ENCODE data around the gene KIF26B. TPM values are rescaled to one million over a fixed set of nuclear protein-coding genes. Genes with fewer than 3 reads are reported as not detected.

KIF26B gene
- total and polyA plus RNA-seq, 2 of the 4 experiments (the other 2 are of a cell fraction): 0.53 to 0.54 TPM

- dilution Hi-C loops (cut with HindIII; ENCODE audit: low sequenced_read_pairs, unreplicated experiment): no loop called here
- no peak overlapping the region for H3K27ac ChIP-seq (ENCODE audit: insufficient read depth, low read length)
- H3K23ac ChIP-seq (ENCODE audit: low read depth, low read length): no peak overlapping the region
- H4K5ac ChIP-seq (ENCODE audit: low read depth, low read length): no peak overlapping the region
- ChIA-PET POLR2A (ENCODE audit: unreplicated experiment) (no interaction called here), CTCF (interaction anchor here (0.6 kb wide), 1 partner anchor 140 kb away, joined by 4 read pairs; no protein-coding TSS in a partner anchor)
- no peak overlapping the region for H3K14ac ChIP-seq (replicated peaks; ENCODE audit: low read depth, low read length)
- in situ Hi-C loops (cut with MboI; ENCODE audit: low sequenced_read_pairs): no loop called here
- no peaks in the 10 kb centered on the region for H3K79me1 ChIP-seq (ENCODE audit: low read depth in 1 of 2, low read length in 2 of 2)
- H3K36me3 ChIP-seq (ENCODE audit: control insufficient read depth, insufficient read depth, low read length): no peaks in the 10 kb centered on the region
- H3K4ac ChIP-seq (ENCODE audit: low read depth, low read length): no peak overlapping the region
- H3K9me1 ChIP-seq (ENCODE audit: insufficient read depth, low read length): no peaks in the 10 kb centered on the region
- DNase-seq (no peak), ATAC-seq (ENCODE audit: low read depth) (no peak)
- intact Hi-C loops (cut with micrococcal nuclease): loop anchor here (10.0 kb wide), 2 partner anchors 183 to 283 kb away; no protein-coding TSS in a partner anchor
- no peaks in the 10 kb centered on the region; the same call in 1 of the 2 replicates for H3K27me3 ChIP-seq (ENCODE audit: control insufficient read depth, insufficient read depth, low read length)
- H2BK120ac ChIP-seq (ENCODE audit: low read depth, low read length): no peak overlapping the region
- no peak overlapping the region for H3K4me2 ChIP-seq (ENCODE audit: low read depth, low read length)
- H3K9me3 ChIP-seq (ENCODE audit: control insufficient read depth, insufficient read depth, low read length): no peaks in the 10 kb centered on the region
- WGBS, 2 experiments (ENCODE audit: extremely low coverage in 2 of 2, insufficient read length in 1 of 2): 83% methylated on average over 14 of the region's 25 CpGs; no CpG with 5 or more reads in 1 of the 2 experiments
- BruUV-seq (replicated peaks): no TSS peak
- H2BK5ac ChIP-seq (ENCODE audit: low read depth, low read length, poor library complexity, severe bottlenecking): no peak overlapping the region
- H3K9ac ChIP-seq (ENCODE audit: low read depth, low read length): no peak overlapping the region
- no peak overlapping the region for H2BK20ac ChIP-seq (ENCODE audit: low read depth, low read length)
- H4K8ac ChIP-seq (ENCODE audit: low read depth in 2 of 2, low read length in 2 of 2): no peak overlapping the region
- no peak for TF ChIP-seq RCOR1 (IDR thresholded peaks at IDR 0.05; ENCODE audit: insufficient replicate concordance, low read length)
- TF ChIP-seq ELK1 (IDR thresholded peaks at IDR 0.05; ENCODE audit: borderline replicate concordance, low read depth, low read length): no peak
- TF ChIP-seq MAFK (IDR thresholded peaks at IDR 0.05; ENCODE audit: low read depth, low read length): no peak
- TF ChIP-seq MXI1 (IDR thresholded peaks at IDR 0.05; ENCODE audit: borderline replicate concordance, low read depth, low read length): no peak
- no peak for TF ChIP-seq RAD21 (IDR thresholded peaks at IDR 0.05; ENCODE audit: low read length)
- TF ChIP-seq SMC3 (IDR thresholded peaks at IDR 0.05; ENCODE audit: low read depth, low read length): no peak
- no peak for TF ChIP-seq CHD1 (IDR thresholded peaks at IDR 0.05; ENCODE audit: low read depth, low read length)
- no peaks in the 10 kb centered on the region for H4K20me1 ChIP-seq (ENCODE audit: insufficient read depth, low read length)
- no peak overlapping the region for H2AFZ ChIP-seq (replicated peaks; ENCODE audit: low read length, poor library complexity)
- peak overlapping the region; percentile 7 for H2AK9ac ChIP-seq (replicated peaks; ENCODE audit: low read depth, low read length, poor library complexity)
- no peak overlapping the region for H3K4me3 ChIP-seq (ENCODE audit: insufficient read depth, low read depth, low read length)
- H3K18ac ChIP-seq (ENCODE audit: low read depth, low read length): no peak overlapping the region; the same call in 1 of the 2 replicates
- no peaks in the 10 kb centered on the region for H3K4me1 ChIP-seq (ENCODE audit: control insufficient read depth, insufficient read depth, low read length)
- no peak overlapping the region for H2AK5ac ChIP-seq (ENCODE audit: low read depth, low read length)
- H3K56ac ChIP-seq (ENCODE audit: extremely low read depth, insufficient read depth, low read length): no peak overlapping the region
- no peak overlapping the region for H4K91ac ChIP-seq (ENCODE audit: insufficient read depth, low read depth, low read length)
- no peak overlapping the region for H2BK15ac ChIP-seq (ENCODE audit: low read depth, low read length)
Measured at GRCh38 chr1:245591346-245592188, 436.8 kb downstream of the KIF26B start.

Data from IMR-90 (cell line).